GM19238 (cell line): ENCODE data around the gene KLRG1.

Experiments used
- DNase-seq: peaks from one replicate; pipeline ENCODE4 v3.0.0; 2011; ENCODE audit warnings: low spot score; ENCODE audit not compliant: insufficient read length

Gene KLRG1

GRCh38 chr12:8985213-8985754 lies 4.1 kb upstream of the KLRG1 start:
- DNase-seq = no peak

- no peak for DNase-seq
These were observed 2.2 kb upstream of the KLRG1 start for GRCh38 chr12:8987163-8987562.

GRCh38 chr12:8987685-8988084 lies 1.7 kb upstream of the KLRG1 start:
- no peak for DNase-seq

- no peak for DNase-seq
These were observed 2.3 kb downstream of the KLRG1 start for GRCh38 chr12:8991371-8992345.

- DNase-seq = no peak
These were observed 4.5 kb downstream of the KLRG1 start for GRCh38 chr12:8993827-8994226.

- no peak for DNase-seq
These were observed 5.9 kb downstream of the KLRG1 start for GRCh38 chr12:8995021-8995775.

- peak; percentile 17 for DNase-seq
These were observed 7.5 kb downstream of the KLRG1 start for GRCh38 chr12:8996682-8997405.

GRCh38 chr12:9001233-9001632 lies 11.9 kb downstream of the KLRG1 start:
- DNase-seq = no peak

GRCh38 chr12:9002335-9002734 lies 13.0 kb downstream of the KLRG1 start:
- no peak for DNase-seq

- DNase-seq = no peak
These were observed 33.2 kb downstream of the KLRG1 start for GRCh38 chr12:9022592-9022991.

- no peak for DNase-seq
These were observed 35.2 kb downstream of the KLRG1 start for GRCh38 chr12:9024512-9024911.

GRCh38 chr12:9027161-9028059 lies 38.1 kb downstream of the KLRG1 start:
- no peak for DNase-seq

- DNase-seq = no peak
These were observed 41.4 kb downstream of the KLRG1 start for GRCh38 chr12:9030776-9031175.

- no peak for DNase-seq
These were observed 43.0 kb downstream of the KLRG1 start for GRCh38 chr12:9032202-9032964.

- no peak for DNase-seq
These were observed 44.0 kb downstream of the KLRG1 start for GRCh38 chr12:9033265-9033887.

GRCh38 chr12:9034095-9034494 lies 44.7 kb downstream of the KLRG1 start:
- no peak for DNase-seq

- DNase-seq = no peak
These were observed 46.9 kb downstream of the KLRG1 start for GRCh38 chr12:9036227-9036626.

- no peak for DNase-seq
These were observed 48.1 kb downstream of the KLRG1 start for GRCh38 chr12:9037431-9037830.

- DNase-seq = peak; percentile 44
These were observed 50.1 kb downstream of the KLRG1 start for GRCh38 chr12:9039397-9039977.
